Measurements from ENCODE around the gene MROH2B. TPM values are rescaled to one million over a fixed set of nuclear protein-coding genes. Genes with fewer than 3 reads are reported as not detected.

Gene MROH2B
- total and polyA plus RNA-seq, 2 of the 13 experiments (the other 11 are each of a cell fraction or from before 2014, with no cell fraction given), result not detected

- TF ChIP-seq SRF (IDR thresholded peaks at IDR 0.05; ENCODE audit: low read depth, low read length) (no peak), ZNF253 (CRISPR knock-in tag; IDR thresholded peaks at IDR 0.05; ENCODE audit: borderline replicate concordance) (no peak), ZNF597 (CRISPR knock-in tag; IDR thresholded peaks at IDR 0.05) (no peak), PHF21A (CRISPR knock-in tag; IDR thresholded peaks at IDR 0.05) (no peak), ZNF614 (CRISPR knock-in tag; IDR thresholded peaks at IDR 0.05; ENCODE audit: borderline replicate concordance) (no peak), ZNF234 (CRISPR knock-in tag; conservative IDR thresholded peaks at IDR 0.05) (no peak), PTBP1 (IDR thresholded peaks at IDR 0.05; ENCODE audit: low read depth, low read length, poor library complexity, severe bottlenecking) (no peak), FOXM1 (CRISPR knock-in tag; IDR thresholded peaks at IDR 0.05) (no peak), REXO4 (CRISPR knock-in tag; IDR thresholded peaks at IDR 0.05; ENCODE audit: borderline replicate concordance) (no peak), SIN3B (IDR thresholded peaks at IDR 0.05; ENCODE audit: low read length) (no peak), ZNF780A (CRISPR knock-in tag; IDR thresholded peaks at IDR 0.05) (no peak), MEIS2 (CRISPR knock-in tag; IDR thresholded peaks at IDR 0.05) (no peak), ZBTB7A (CRISPR knock-in tag; IDR thresholded peaks at IDR 0.05) (no peak), SMAD9 (CRISPR knock-in tag; IDR thresholded peaks at IDR 0.05) (no peak), MATR3 (CRISPR knock-in tag; IDR thresholded peaks at IDR 0.05) (no peak)
- TF ChIP-seq, protein P1, sequence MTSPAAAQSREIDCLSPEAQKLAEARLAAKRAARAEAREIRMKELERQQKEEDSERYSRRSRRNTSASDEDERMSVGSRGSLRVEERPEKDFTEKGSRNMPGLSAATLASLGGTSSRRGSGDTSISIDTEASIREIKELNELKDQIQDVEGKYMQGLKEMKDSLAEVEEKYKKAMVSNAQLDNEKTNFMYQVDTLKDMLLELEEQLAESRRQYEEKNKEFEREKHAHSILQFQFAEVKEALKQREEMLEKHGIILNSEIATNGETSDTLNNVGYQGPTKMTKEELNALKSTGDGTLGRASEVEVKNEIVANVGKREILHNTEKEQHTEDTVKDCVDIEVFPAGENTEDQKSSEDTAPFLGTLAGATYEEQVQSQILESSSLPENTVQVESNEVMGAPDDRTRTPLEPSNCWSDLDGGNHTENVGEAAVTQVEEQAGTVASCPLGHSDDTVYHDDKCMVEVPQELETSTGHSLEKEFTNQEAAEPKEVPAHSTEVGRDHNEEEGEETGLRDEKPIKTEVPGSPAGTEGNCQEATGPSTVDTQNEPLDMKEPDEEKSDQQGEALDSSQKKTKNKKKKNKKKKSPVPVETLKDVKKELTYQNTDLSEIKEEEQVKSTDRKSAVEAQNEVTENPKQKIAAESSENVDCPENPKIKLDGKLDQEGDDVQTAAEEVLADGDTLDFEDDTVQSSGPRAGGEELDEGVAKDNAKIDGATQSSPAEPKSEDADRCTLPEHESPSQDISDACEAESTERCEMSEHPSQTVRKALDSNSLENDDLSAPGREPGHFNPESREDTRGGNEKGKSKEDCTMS (CRISPR knock-in tag; conservative IDR thresholded peaks at IDR 0.05), result no peak
- Histone ChIP-seq H3K4me2 (ENCODE audit: low read depth, low read length) (no peak overlapping the region), H3K9ac (ENCODE audit: insufficient read depth, low read depth, low read length) (no peak overlapping the region), H4K20me1 (ENCODE audit: insufficient read depth, low read length) (no peaks in the 10 kb centered on the region), H3K36me3 (replicated peaks in 1 of 2; ENCODE audit: control insufficient read depth in 1 of 2, insufficient read depth in 2 of 2, low read length in 2 of 2) (no peaks in the 10 kb centered on the region), H2AFZ (ENCODE audit: low read length) (no peak overlapping the region), H3K4me1 (ENCODE audit: insufficient read depth, low read length) (peaks cover 26% of the 10 kb centered on the region), H3K79me2 (ENCODE audit: insufficient read depth, low read length) (no peaks in the 10 kb centered on the region), H3K9me3 (ENCODE audit: low read length) (no peaks in the 10 kb centered on the region; the same call in 1 of the 2 replicates), H3K27me3 (ENCODE audit: control insufficient read depth in 1 of 2, insufficient read depth in 2 of 2, low read length in 2 of 2) (no peaks in the 10 kb centered on the region), H3K27ac (ENCODE audit: extremely low read length, insufficient read depth, low read length) (no peak overlapping the region), H3K4me3 (replicated peaks in 1 of 3; ENCODE audit: insufficient read depth in 1 of 3, low read depth in 2 of 3, low read length in 3 of 3) (no peak overlapping the region)
- POLR2A ChIA-PET, result no interaction called here
- 85% methylated on average over 5 of the region's 5 CpGs for WGBS (ENCODE audit: low lambda C conversion rate)
- no TSS peak for BruUV-seq (replicated peaks)
- DNase-seq (ENCODE audit: low spot score), result no peak
- intact Hi-C loops (cut with micrococcal nuclease; ENCODE audit: unreplicated experiment) (loop anchor here (10.0 kb wide), 1 partner anchor 409 kb away; no protein-coding TSS in a partner anchor), in situ Hi-C loops (cut with HindIII; ENCODE audit: extremely low pct_ligation_motif_present, low pct_unique_long_range_greater_than_20kb) (no loop called here)
- no peak for FAIRE-seq
- CTCF ChIA-PET (ENCODE audit: low intra/inter-chr PET ratio, low total read pairs), result no interaction called here
- ATAC-seq, result no peak
These were observed 75.1 kb downstream of the MROH2B start for GRCh38 chr5:40995801-40996586.

All from HepG2 (cell line).